DMS153 treated with DMSO at 0.1 percent for 48 hours (cell line): ENCODE data around the gene PRKCD.

Experiments used
- DNase-seq: peaks from one replicate; lab custom pipeline; 2025; ENCODE audit not compliant: unreplicated experiment; lab: John Stamatoyannopoulos, UW

Gene PRKCD

GRCh38 chr3:53160660-53161449 is at the start of gene PRKCD:
TSS of gene PRKCD (plus strand) at chr3:53161209. CDS start at chr3:53178423, 17,214 bp downstream.
- peak; percentile 17 for DNase-seq

GRCh38 chr3:53111822-53112221 is 49.2 kb upstream of the PRKCD start:
- no peak for DNase-seq

- DNase-seq: no peak
Observed at GRCh38 chr3:53113293-53114010, 47.6 kb upstream of the PRKCD start.

- peak; percentile 2 for DNase-seq
Observed at GRCh38 chr3:53114011-53114400, 47.0 kb upstream of the PRKCD start.

- no peak for DNase-seq
Observed at GRCh38 chr3:53114412-53115074, 46.5 kb upstream of the PRKCD start.

- no peak for DNase-seq
Observed at GRCh38 chr3:53116956-53117355, 44.1 kb upstream of the PRKCD start.

- no peak for DNase-seq
Observed at GRCh38 chr3:53120336-53120735, 40.7 kb upstream of the PRKCD start.

GRCh38 chr3:53122255-53122932 is 38.6 kb upstream of the PRKCD start:
- no peak for DNase-seq

- no peak for DNase-seq
Observed at GRCh38 chr3:53122933-53123305, 38.1 kb upstream of the PRKCD start.

- DNase-seq: no peak
Observed at GRCh38 chr3:53123510-53123909, 37.5 kb upstream of the PRKCD start.

- DNase-seq: no peak
Observed at GRCh38 chr3:53123953-53124352, 37.1 kb upstream of the PRKCD start.

- no peak for DNase-seq
Observed at GRCh38 chr3:53126601-53127000, 34.4 kb upstream of the PRKCD start.

- DNase-seq: no peak
Observed at GRCh38 chr3:53129344-53129743, 31.7 kb upstream of the PRKCD start.

GRCh38 chr3:53130179-53131061 is 30.6 kb upstream of the PRKCD start, which contains the start of gene RFT1:
TSS of gene RFT1 (minus strand) at chr3:53130435. CDS start at chr3:53130400, 35 bp downstream.
- DNase-seq: peak; percentile 50

- no peak for DNase-seq
Observed at GRCh38 chr3:53131096-53131495, 29.9 kb upstream of the PRKCD start.

GRCh38 chr3:53132347-53132746 is 28.7 kb upstream of the PRKCD start:
- no peak for DNase-seq

GRCh38 chr3:53134631-53135232 is 26.3 kb upstream of the PRKCD start:
- peak; percentile 27 for DNase-seq

- no peak for DNase-seq
Observed at GRCh38 chr3:53137221-53137620, 23.8 kb upstream of the PRKCD start.

GRCh38 chr3:53137835-53138446 is 23.1 kb upstream of the PRKCD start:
- DNase-seq: no peak
